Right lobe of liver (tissue), 4 donors: ENCODE data around the gene APAF1.
A peak's percentile ranks its signal among the peaks of the same experiment; 100 is the strongest.

ENCODE experiments used
- POLR2A ChIP-seq: fragments of 450-650 bp; IDR thresholded peaks from one replicate; pipeline ENCODE4 v1.6.1; 2017; ENCODE audit warnings: antibody characterized with exemption, mild to moderate bottlenecking
- TF ChIP-seq, protein P1 (sequence below), 4 donors: fragments of 200-600 bp in 3 of 4; fragments of 450-650 bp in 1 of 4; IDR thresholded peaks; one replicate each; pipeline versions ENCODE4 v1.5.1 to v1.8.0; 2016 to 2022; ENCODE audit warnings: antibody characterized with exemption in 4 of 4, mild to moderate bottlenecking in 2 of 4
- donor health status: DM: no; HTN: no; CAD: no.
- donor health status: DM: no; HTN: no; CAD: no.
- donor health status: DM: no; HTN: yes; CAD: no.

DNA sequence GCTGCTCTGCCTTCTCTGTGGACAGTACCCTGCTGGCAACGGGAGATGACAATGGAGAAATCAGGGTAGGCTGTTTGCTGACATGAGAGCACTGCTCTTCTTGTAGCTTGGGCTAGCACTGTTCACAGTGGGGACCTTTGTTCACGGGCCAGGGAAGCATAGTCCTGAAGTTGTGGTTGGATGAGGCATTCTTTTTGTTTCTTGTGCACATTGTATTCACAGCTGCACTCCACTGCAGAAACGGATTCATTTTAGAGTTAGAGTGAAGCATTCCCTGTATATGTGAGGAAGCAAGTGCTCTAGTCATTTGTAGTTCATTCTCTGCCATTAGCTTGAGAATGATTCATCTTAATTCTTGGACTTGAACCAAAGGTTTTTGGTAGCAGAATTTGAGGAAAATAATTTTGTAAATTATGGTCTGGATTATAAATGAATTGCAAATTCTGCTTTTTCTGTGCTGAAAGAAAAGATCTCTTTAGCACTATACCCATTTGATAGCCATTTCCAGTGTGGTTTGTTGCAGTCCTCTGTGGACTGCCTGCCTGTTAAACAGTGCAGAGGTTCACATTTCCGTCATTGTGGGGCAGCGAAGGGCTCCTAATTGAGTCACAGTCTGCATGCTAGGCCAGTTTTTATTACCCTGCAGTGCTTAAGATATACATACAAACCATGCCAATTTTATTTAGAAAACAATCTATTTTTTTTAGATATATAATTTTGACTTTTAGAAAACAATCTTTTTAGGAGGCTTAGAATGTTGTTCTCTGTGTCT, 80.6 kb downstream of the APAF1 start:
- no peak for TF ChIP-seq POLR2A
- TF ChIP-seq, protein P1, sequence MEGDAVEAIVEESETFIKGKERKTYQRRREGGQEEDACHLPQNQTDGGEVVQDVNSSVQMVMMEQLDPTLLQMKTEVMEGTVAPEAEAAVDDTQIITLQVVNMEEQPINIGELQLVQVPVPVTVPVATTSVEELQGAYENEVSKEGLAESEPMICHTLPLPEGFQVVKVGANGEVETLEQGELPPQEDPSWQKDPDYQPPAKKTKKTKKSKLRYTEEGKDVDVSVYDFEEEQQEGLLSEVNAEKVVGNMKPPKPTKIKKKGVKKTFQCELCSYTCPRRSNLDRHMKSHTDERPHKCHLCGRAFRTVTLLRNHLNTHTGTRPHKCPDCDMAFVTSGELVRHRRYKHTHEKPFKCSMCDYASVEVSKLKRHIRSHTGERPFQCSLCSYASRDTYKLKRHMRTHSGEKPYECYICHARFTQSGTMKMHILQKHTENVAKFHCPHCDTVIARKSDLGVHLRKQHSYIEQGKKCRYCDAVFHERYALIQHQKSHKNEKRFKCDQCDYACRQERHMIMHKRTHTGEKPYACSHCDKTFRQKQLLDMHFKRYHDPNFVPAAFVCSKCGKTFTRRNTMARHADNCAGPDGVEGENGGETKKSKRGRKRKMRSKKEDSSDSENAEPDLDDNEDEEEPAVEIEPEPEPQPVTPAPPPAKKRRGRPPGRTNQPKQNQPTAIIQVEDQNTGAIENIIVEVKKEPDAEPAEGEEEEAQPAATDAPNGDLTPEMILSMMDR (IDR thresholded peaks at IDR 0.05) = peak; percentile 27 to 53 (median 44)
